LNCaP clone FGC (cell line): ENCODE data around the gene SULT1C2.

Experiments used
- DNase-seq: peaks from one replicate; pipeline ENCODE4 v3.0.0-alpha.2; 2011; ENCODE audit warnings: low read depth
- H3K4me3 ChIP-seq: 2 replicates; pipeline ENCODE4 v1.5.1; 2011; ENCODE audit warnings: mild to moderate bottlenecking, low read depth, low read length, control low read depth
- TF ChIP-seq, protein P1 (sequence below): IDR thresholded peaks from 2 replicates; pipeline ENCODE4 v1.5.1; 2012; ENCODE audit warnings: mild to moderate bottlenecking; ENCODE audit not compliant: control insufficient read depth, insufficient read depth; ENCODE audit errors: extremely low read depth

The SULT1C2 gene

GRCh38 chr2:108257757-108258331 is 30.9 kb upstream of the SULT1C2 start:
- DNase-seq = no peak
- no peak overlapping the region for H3K4me3 ChIP-seq

GRCh38 chr2:108260773-108261172 is 27.9 kb upstream of the SULT1C2 start:
- DNase-seq = peak; percentile 89
- TF ChIP-seq, protein P1, sequence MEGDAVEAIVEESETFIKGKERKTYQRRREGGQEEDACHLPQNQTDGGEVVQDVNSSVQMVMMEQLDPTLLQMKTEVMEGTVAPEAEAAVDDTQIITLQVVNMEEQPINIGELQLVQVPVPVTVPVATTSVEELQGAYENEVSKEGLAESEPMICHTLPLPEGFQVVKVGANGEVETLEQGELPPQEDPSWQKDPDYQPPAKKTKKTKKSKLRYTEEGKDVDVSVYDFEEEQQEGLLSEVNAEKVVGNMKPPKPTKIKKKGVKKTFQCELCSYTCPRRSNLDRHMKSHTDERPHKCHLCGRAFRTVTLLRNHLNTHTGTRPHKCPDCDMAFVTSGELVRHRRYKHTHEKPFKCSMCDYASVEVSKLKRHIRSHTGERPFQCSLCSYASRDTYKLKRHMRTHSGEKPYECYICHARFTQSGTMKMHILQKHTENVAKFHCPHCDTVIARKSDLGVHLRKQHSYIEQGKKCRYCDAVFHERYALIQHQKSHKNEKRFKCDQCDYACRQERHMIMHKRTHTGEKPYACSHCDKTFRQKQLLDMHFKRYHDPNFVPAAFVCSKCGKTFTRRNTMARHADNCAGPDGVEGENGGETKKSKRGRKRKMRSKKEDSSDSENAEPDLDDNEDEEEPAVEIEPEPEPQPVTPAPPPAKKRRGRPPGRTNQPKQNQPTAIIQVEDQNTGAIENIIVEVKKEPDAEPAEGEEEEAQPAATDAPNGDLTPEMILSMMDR = no peak

More at GRCh38 chr2:108257757-108258331, 30.9 kb upstream of the SULT1C2 start:
- TF ChIP-seq, protein P1 = no peak

DNA sequence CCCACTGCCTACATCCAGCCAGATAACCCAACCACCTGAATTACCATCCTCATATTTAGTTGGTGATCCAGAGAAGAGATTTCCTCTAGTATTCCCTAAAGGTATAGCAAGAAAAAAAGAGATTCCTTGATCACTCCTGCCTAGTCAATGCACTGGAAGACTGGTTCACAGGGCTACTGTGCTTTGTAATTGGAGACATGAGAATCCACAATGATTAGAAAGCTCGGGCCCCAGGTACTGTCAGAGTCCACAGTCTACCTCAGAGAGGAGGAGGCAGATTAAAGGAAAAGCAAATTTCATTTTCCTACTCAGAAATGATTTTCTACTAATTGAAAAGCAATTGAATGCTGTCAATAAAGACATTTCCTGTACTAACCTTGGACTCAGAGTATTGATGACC is 26.7 kb upstream of the SULT1C2 start:
- TF ChIP-seq, protein P1 = no peak
- no peak for DNase-seq
- no peak overlapping the region for H3K4me3 ChIP-seq

More at GRCh38 chr2:108260773-108261172, 27.9 kb upstream of the SULT1C2 start:
- H3K4me3 ChIP-seq = no peak overlapping the region

GRCh38 chr2:108263401-108263800 is 25.3 kb upstream of the SULT1C2 start:
- DNase-seq = no peak
- H3K4me3 ChIP-seq = no peak overlapping the region
- TF ChIP-seq, protein P1 = no peak

GRCh38 chr2:108266218-108266617 is 22.5 kb upstream of the SULT1C2 start:
- no peak overlapping the region for H3K4me3 ChIP-seq
- DNase-seq = no peak
- TF ChIP-seq, protein P1 = no peak

DNA sequence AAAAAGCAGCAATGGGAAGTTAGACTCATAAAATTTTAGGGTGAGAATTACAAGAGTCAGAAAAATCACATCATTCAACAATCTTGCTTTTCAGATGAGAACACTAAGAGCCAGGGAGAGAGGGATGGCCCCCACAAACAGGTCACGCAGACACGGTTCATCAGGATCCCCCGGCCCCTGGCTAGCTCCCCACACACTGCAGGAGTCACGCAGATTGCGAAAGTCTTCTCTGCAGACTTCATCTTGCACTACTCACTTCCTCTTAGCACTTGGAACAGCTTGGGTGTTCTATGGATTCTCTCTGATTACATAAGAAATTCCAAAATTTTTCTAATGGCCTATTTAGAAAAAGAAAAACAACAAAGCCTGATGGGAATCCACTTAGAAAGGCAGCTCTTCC is 21.6 kb upstream of the SULT1C2 start:
- TF ChIP-seq, protein P1 = no peak
- no peak overlapping the region for H3K4me3 ChIP-seq
- DNase-seq = no peak

DNA sequence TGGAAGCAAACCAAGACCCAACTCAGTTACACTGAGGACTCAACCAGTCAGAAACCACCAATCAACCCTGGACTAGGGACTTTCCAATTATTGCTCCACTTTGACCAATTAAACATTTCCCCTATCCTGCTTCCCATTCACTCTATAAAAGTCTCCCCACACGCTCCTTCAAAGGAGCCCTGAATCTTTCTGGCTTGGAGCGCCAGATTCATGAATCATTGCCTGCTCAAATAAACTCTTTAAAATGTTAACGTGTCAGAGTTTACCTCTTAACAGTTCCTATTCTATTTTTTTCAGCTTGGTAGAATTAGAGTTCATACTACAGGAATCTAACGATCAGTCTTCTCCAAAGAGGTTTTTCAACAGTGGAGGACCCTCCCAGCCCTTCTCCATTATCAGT is 20.7 kb upstream of the SULT1C2 start:
- no peak for DNase-seq
- TF ChIP-seq, protein P1 = no peak

More for the DNA sequence above, 20.7 kb upstream of the SULT1C2 start:
- H3K4me3 ChIP-seq = no peak overlapping the region
